ENCODE measurements around the gene COPS4.
"Not testable (repeated sequence)": the region's sequence is repeated elsewhere in the genome, so short reads cannot be mapped to it uniquely, and the experiment has no call there.

DNA sequence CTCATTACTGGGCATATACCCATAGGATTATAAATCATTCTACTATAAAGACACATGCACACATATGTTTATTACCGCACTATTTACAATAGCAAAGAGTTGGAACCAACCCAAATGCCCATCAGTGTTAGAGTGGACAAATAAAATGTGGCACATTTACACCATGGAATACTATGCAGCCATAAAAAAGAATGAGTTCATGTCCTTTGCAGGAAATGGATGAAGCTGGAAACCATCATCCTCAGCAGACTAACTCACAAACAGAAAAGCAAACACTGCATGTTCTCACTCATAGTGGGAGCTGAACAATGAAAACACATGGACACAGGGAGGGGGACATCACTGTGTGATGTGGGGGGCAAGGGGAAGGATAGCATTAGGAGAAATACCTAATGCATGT is 11.4 kb upstream of the COPS4 start:
- TF ChIP-seq CTCF (IDR thresholded peaks at IDR 0.05); ZFX (IDR thresholded peaks at IDR 0.05; ENCODE audit: borderline replicate concordance): not testable (repeated sequence)
